SKM-1 treated with dmso at 0.1 percent for 144 hours (cell line): ENCODE measurements around the gene CHAT.

Source experiments
- DNase-seq: peaks from one replicate; lab custom pipeline; 2025; ENCODE audit not compliant: unreplicated experiment; lab: John Stamatoyannopoulos, UW

Gene CHAT

GRCh38 chr10:49613882-49614241 lies at the start of gene CHAT:
Gene CHAT (plus strand): TSS chr10:49614037. CDS start chr10:49614190, 153 bp downstream.
- no peak for DNase-seq

- DNase-seq: no peak
Observed at GRCh38 chr10:49564461-49565009, 49.3 kb upstream of the CHAT start.

GRCh38 chr10:49567810-49568209 lies 46.0 kb upstream of the CHAT start:
- no peak for DNase-seq

- DNase-seq: no peak
Observed at GRCh38 chr10:49568235-49568634, 45.6 kb upstream of the CHAT start.

- DNase-seq: no peak
Observed at GRCh38 chr10:49569031-49569631, 44.7 kb upstream of the CHAT start.

GRCh38 chr10:49571388-49571787 lies 42.4 kb upstream of the CHAT start:
- no peak for DNase-seq

GRCh38 chr10:49572594-49573114 lies 41.2 kb upstream of the CHAT start:
- no peak for DNase-seq

- no peak for DNase-seq
Observed at GRCh38 chr10:49575489-49576072, 38.3 kb upstream of the CHAT start.

- no peak for DNase-seq
Observed at GRCh38 chr10:49577182-49577925, 36.5 kb upstream of the CHAT start.

GRCh38 chr10:49578392-49578791 lies 35.4 kb upstream of the CHAT start:
- DNase-seq: no peak

- no peak for DNase-seq
Observed at GRCh38 chr10:49579621-49580020, 34.2 kb upstream of the CHAT start.

GRCh38 chr10:49585387-49585786 lies 28.4 kb upstream of the CHAT start:
- DNase-seq: no peak

- no peak for DNase-seq
Observed at GRCh38 chr10:49587981-49588380, 25.9 kb upstream of the CHAT start.

GRCh38 chr10:49592726-49593563 lies 20.9 kb upstream of the CHAT start:
- peak; percentile 40 for DNase-seq

- DNase-seq: no peak
Observed at GRCh38 chr10:49593564-49593875, 20.3 kb upstream of the CHAT start.

GRCh38 chr10:49593998-49594397 lies 19.8 kb upstream of the CHAT start:
- DNase-seq: no peak

GRCh38 chr10:49594594-49594993 lies 19.2 kb upstream of the CHAT start:
- no peak for DNase-seq

GRCh38 chr10:49595003-49595712 lies 18.7 kb upstream of the CHAT start:
- no peak for DNase-seq

GRCh38 chr10:49595713-49596492 lies 17.9 kb upstream of the CHAT start:
- no peak for DNase-seq

- DNase-seq: no peak
Observed at GRCh38 chr10:49596493-49596809, 17.4 kb upstream of the CHAT start.
